Right lobe of liver (tissue), 6 donors: ENCODE measurements around the gene ACTN1. TPM values are rescaled to one million over a fixed set of nuclear protein-coding genes. Genes with fewer than 3 reads are reported as not detected.
"Not testable (repeated sequence)": the region's sequence is repeated elsewhere in the genome, so short reads cannot be mapped to it uniquely, and the experiment has no call there.

Experiments used
- ATAC-seq, 4 donors: fragments of 200-7000 bp; cut with Tn5 transposase; one replicate each; pipeline ENCODE4 v1.9.1; 2020; ENCODE audit warnings: mild to moderate bottlenecking in 4 of 4, moderate library complexity in 4 of 4
- DNase-seq, 3 donors: peaks; one replicate each; pipeline ENCODE4 v3.0.0-alpha.2; 2020
- H3K27ac ChIP-seq, 3 donors: fragments of 200-600 bp; one replicate each; pipeline ENCODE4 v1.8.0; 2022
- H3K27me3 ChIP-seq, 2 donors: fragments of 200-600 bp; one replicate each; pipeline ENCODE4 v1.8.0; 2022
- H3K36me3 ChIP-seq, 4 donors: fragments of 200-600 bp; sonication (generic) in 1 of 4; one replicate each; pipeline versions ENCODE4 v1.5.1 to v1.8.0; 2017 to 2022; ENCODE audit warnings: control low read depth in 1 of 4
- H3K4me1 ChIP-seq, 4 donors: fragments of 200-600 bp; sonication (generic) in 1 of 4; one replicate each; pipeline versions ENCODE4 v1.5.1 to v1.8.0; 2017 to 2022; ENCODE audit warnings: control low read depth in 1 of 4
- H3K4me3 ChIP-seq, 3 donors: fragments of 200-600 bp; one replicate each; pipeline ENCODE4 v1.8.0; 2022
- H3K9me3 ChIP-seq, 4 donors: fragments of 200-600 bp; sonication (generic) in 1 of 4; one replicate each; pipeline versions ENCODE4 v1.5.1 to v1.8.0; 2017 to 2022; ENCODE audit warnings: control low read depth in 1 of 4
- CTCF ChIP-seq, 4 donors: fragments of 200-600 bp in 3 of 4; fragments of 450-650 bp in 1 of 4; IDR thresholded peaks; one replicate each; pipeline versions ENCODE4 v1.5.1 to v1.8.0; 2016 to 2022; ENCODE audit warnings: antibody characterized with exemption in 4 of 4, mild to moderate bottlenecking in 2 of 4
- POLR2A ChIP-seq: fragments of 450-650 bp; IDR thresholded peaks from one replicate; pipeline ENCODE4 v1.6.1; 2017; ENCODE audit warnings: antibody characterized with exemption, mild to moderate bottlenecking
- WGBS: methylation state at CpG from one replicate; pipeline ENCODE4 v1.1.6; 2018; ENCODE audit warnings: low coverage, low lambda C conversion rate; ENCODE audit not compliant: insufficient coverage; ENCODE audit errors: missing lambda C conversion rate; 5-methylcytosine and 5-hydroxymethylcytosine counted together
- intact Hi-C, 2 donors: fragments of 100-400 bp; cut with DNase I; formaldehyde crosslinking; loops; one replicate each; pipeline versions ENCODE4 v1.11.2 to v1.14.1; 2022
- total RNA-seq, 6 experiments: library from RNA; depleted of rRNA in 2 of 6; stranded (reverse); fragments of >200 nt in 2 of 6; fragmentation: NEBNext Ultra II Directional in 3 of 6; extraction: Animal tissue kit (Norgen Biotek cat#: 25700) in 3 of 6; gene quantifications; one replicate each; pipeline versions ENCODE4 v1.1.0 to v1.2.4, GENCODE V29; 2016 to 2023
- donor health status: DM: no; HTN: yes; CAD: no.
- donor health status: DM: no; HTN: no; CAD: no.
- donor health status: DM: no; HTN: no; CAD: no.
- donor health status: DM: no; HTN: yes; CAD: no.
- donor health status: DM: no; HTN: yes; CAD: no.

The ACTN1 gene
- total RNA-seq, 6 experiments from 2014 or later, result 53.1 to 145 (median 100) TPM

- no peak for TF ChIP-seq POLR2A
- TF ChIP-seq CTCF (IDR thresholded peaks at IDR 0.05), result no peak
- no peak for ATAC-seq
- Histone ChIP-seq H3K4me3 (no peak overlapping the region), H3K9me3 (peaks cover 0 to 4% (median 0%) of the 10 kb centered on the region in 4 donors), H3K36me3 (no peaks in the 10 kb centered on the region), H3K27ac (no peak overlapping the region), H3K4me1 (no peaks in the 10 kb centered on the region), H3K27me3 (no peaks in the 10 kb centered on the region)
- 97% methylated on average over 3 of the region's 5 CpGs for WGBS
- intact Hi-C loops, result no loop called here
- DNase-seq, result no peak
Measured at GRCh38 chr14:68860771-68861170, 118.3 kb downstream of the ACTN1 start.

GRCh38 chr14:68857516-68858070, 121.5 kb downstream of the ACTN1 start:
- H3K4me1 ChIP-seq, result no peaks in the 10 kb centered on the region
- no peak overlapping the region for H3K27ac ChIP-seq
- ATAC-seq (no peak), DNase-seq (no peak)
- TF ChIP-seq POLR2A (no peak), CTCF (IDR thresholded peaks at IDR 0.05) (no peak)
- 69% methylated on average over 5 of the region's 5 CpGs for WGBS
- H3K27me3 ChIP-seq, result no peaks in the 10 kb centered on the region
- no peaks in the 10 kb centered on the region for H3K9me3 ChIP-seq
- H3K36me3 ChIP-seq, result no peaks in the 10 kb centered on the region
- no peak overlapping the region for H3K4me3 ChIP-seq
- intact Hi-C loops, result no loop called here

GRCh38 chr14:68856572-68856971, 122.5 kb downstream of the ACTN1 start:
- WGBS, result 84% methylated on average over 5 of the region's 6 CpGs
- H3K4me3 ChIP-seq, result no peak overlapping the region
- intact Hi-C loops, result no loop called here
- H3K27me3 ChIP-seq, result no peaks in the 10 kb centered on the region
- no peak for TF ChIP-seq CTCF (IDR thresholded peaks at IDR 0.05)
- TF ChIP-seq POLR2A, result no peak
- no peaks in the 10 kb centered on the region for H3K36me3 ChIP-seq
- H3K27ac ChIP-seq, result no peak overlapping the region
- H3K4me1 ChIP-seq, result no peaks in the 10 kb centered on the region
- ATAC-seq (no peak), DNase-seq (no peak)
- H3K9me3 ChIP-seq, result no peaks in the 10 kb centered on the region

- Histone ChIP-seq H3K4me3 (no peak overlapping the region), H3K27ac (no peak overlapping the region), H3K4me1 (peaks cover 0 to under 1% (median 0%) of the 10 kb centered on the region in 4 donors), H3K36me3 (no peaks in the 10 kb centered on the region), H3K9me3 (no peaks in the 10 kb centered on the region), H3K27me3 (no peaks in the 10 kb centered on the region)
- WGBS, result 74% methylated on average over 7 of the region's 7 CpGs
- TF ChIP-seq CTCF (IDR thresholded peaks at IDR 0.05) (no peak), POLR2A (no peak)
- no peak for DNase-seq
- intact Hi-C loops, result no loop called here
- ATAC-seq, result peak in 1 of 4 donors; percentile 25
Measured at GRCh38 chr14:68854421-68854820, 124.7 kb downstream of the ACTN1 start.

GRCh38 chr14:68853749-68854148, 125.4 kb downstream of the ACTN1 start:
- TF ChIP-seq CTCF (IDR thresholded peaks at IDR 0.05) (no peak), POLR2A (no peak)
- H3K27me3 ChIP-seq, result no peaks in the 10 kb centered on the region
- H3K4me1 ChIP-seq, result peaks cover 0 to 8% (median 0%) of the 10 kb centered on the region in 4 donors
- 80% methylated on average over 1 of the region's 6 CpGs for WGBS
- H3K36me3 ChIP-seq, result no peaks in the 10 kb centered on the region
- no peak overlapping the region for H3K4me3 ChIP-seq
- intact Hi-C loops, result no loop called here
- no peak overlapping the region for H3K27ac ChIP-seq
- H3K9me3 ChIP-seq, result no peaks in the 10 kb centered on the region
- no peak for ATAC-seq
- DNase-seq, result no peak

- intact Hi-C loops, H3K27me3 ChIP-seq, H3K27ac ChIP-seq, H3K9me3 ChIP-seq, H3K36me3 ChIP-seq, DNase-seq, H3K4me3 ChIP-seq, ATAC-seq: not testable (repeated sequence)
- peaks cover 0 to 11% (median 4%) of the 10 kb centered on the region in 4 donors for H3K4me1 ChIP-seq
- 96% methylated on average over 7 of the region's 7 CpGs for WGBS
Measured at GRCh38 chr14:68852493-68852892, 126.6 kb downstream of the ACTN1 start.
